Effector memory CD8-positive, alpha-beta T cell (primary cell): ENCODE data around the gene SBSN.

Source experiments
- ATAC-seq: fragments of 150-1000 bp; cut with Tn5 transposase; replicated peaks from 2 replicates; pipeline ENCODE4 v1.10.0; 2021; ENCODE audit warnings: mild to moderate bottlenecking, moderate library complexity
- DNase-seq, 3 experiments: peaks; one replicate each; pipeline ENCODE4 v3.0.0; 2021
- H3K27ac Mint-ChIP-seq, 2 donors: one replicate each; pipeline ENCODE4 v1.8.0; 2022; ENCODE audit warnings: mild to moderate bottlenecking in 2 of 2, mixed read lengths in 2 of 2, moderate library complexity in 2 of 2
- H3K27me3 Mint-ChIP-seq, 2 donors: one replicate each; pipeline ENCODE4 v1.8.0; 2022; ENCODE audit warnings: mixed read lengths in 2 of 2
- H3K36me3 Mint-ChIP-seq: one replicate; pipeline ENCODE4 v1.8.0; 2022; ENCODE audit warnings: mild to moderate bottlenecking, moderate library complexity, mixed read lengths; ENCODE audit not compliant: insufficient read depth
- H3K4me1 Mint-ChIP-seq, 2 donors: one replicate each; pipeline ENCODE4 v1.8.0; 2022; ENCODE audit warnings: low read depth in 2 of 2, mixed read lengths in 2 of 2
- H3K4me3 Mint-ChIP-seq, 2 donors: one replicate each; pipeline ENCODE4 v1.8.0; 2022; ENCODE audit warnings: mild to moderate bottlenecking in 2 of 2, mixed read lengths in 2 of 2, moderate library complexity in 2 of 2
- H3K9me3 Mint-ChIP-seq, 2 donors: one replicate each; pipeline ENCODE4 v1.8.0; 2022; ENCODE audit warnings: mixed read lengths in 2 of 2

SBSN gene

GRCh38 chr19:35516310-35516709 is 11.8 kb downstream of the SBSN start:
- no peaks in the 10 kb centered on the region for H3K9me3 Mint-ChIP-seq
- DNase-seq: no peak
- H3K27me3 Mint-ChIP-seq: peaks cover 36 to 68% of the 10 kb centered on the region in 2 donors
- no peaks in the 10 kb centered on the region for H3K36me3 Mint-ChIP-seq
- H3K27ac Mint-ChIP-seq: no peak overlapping the region
- no peak overlapping the region for H3K4me3 Mint-ChIP-seq
- peaks cover 0 to 2% of the 10 kb centered on the region in 2 donors for H3K4me1 Mint-ChIP-seq
- ATAC-seq: no peak

GRCh38 chr19:35514282-35514809 is 13.8 kb downstream of the SBSN start:
- Mint-ChIP-seq H3K9me3 (no peaks in the 10 kb centered on the region), H3K27me3 (peaks cover 31 to 74% of the 10 kb centered on the region in 2 donors), H3K36me3 (peaks cover 3% of the 10 kb centered on the region), H3K27ac (no peak overlapping the region), H3K4me1 (peaks cover 13 to 14% of the 10 kb centered on the region in 2 donors), H3K4me3 (no peak overlapping the region)
- ATAC-seq: no peak
- DNase-seq: no peak

GRCh38 chr19:35513628-35514281 is 14.4 kb downstream of the SBSN start, which contains the start of gene DMKN:
Gene DMKN (minus strand): TSS chr19:35513649. CDS start chr19:35513475, 174 bp downstream.
- no peak for ATAC-seq
- no peak within 1 kb of the TSS for H3K4me3 Mint-ChIP-seq
- peaks cover 3% of the 10 kb centered on the region for H3K36me3 Mint-ChIP-seq
- no peak within 1 kb of the TSS for H3K27ac Mint-ChIP-seq
- no peaks in the 10 kb centered on the region for H3K9me3 Mint-ChIP-seq
- H3K27me3 Mint-ChIP-seq: peaks cover 29 to 68% of the 10 kb centered on the region in 2 donors
- no peak for DNase-seq
- peaks cover 14 to 20% of the 10 kb centered on the region in 2 donors for H3K4me1 Mint-ChIP-seq

GRCh38 chr19:35512831-35513627 is 15.1 kb downstream of the SBSN start:
- no peak overlapping the region for H3K27ac Mint-ChIP-seq
- H3K27me3 Mint-ChIP-seq: peaks cover 23 to 61% of the 10 kb centered on the region in 2 donors
- H3K36me3 Mint-ChIP-seq: peaks cover 3% of the 10 kb centered on the region
- DNase-seq (no peak), ATAC-seq (no peak)
- H3K4me1 Mint-ChIP-seq: peaks cover 14 to 23% of the 10 kb centered on the region in 2 donors
- no peaks in the 10 kb centered on the region for H3K9me3 Mint-ChIP-seq
- H3K4me3 Mint-ChIP-seq: no peak overlapping the region

- Mint-ChIP-seq H3K9me3 (no peaks in the 10 kb centered on the region), H3K36me3 (peaks cover 3% of the 10 kb centered on the region), H3K4me1 (peaks cover 14 to 23% of the 10 kb centered on the region in 2 donors), H3K27me3 (peaks cover 21 to 64% of the 10 kb centered on the region in 2 donors), H3K4me3 (no peak overlapping the region), H3K27ac (peak overlapping the region in 1 of 2 donors; percentile 69)
- DNase-seq (no peak), ATAC-seq (no peak)
Measured at GRCh38 chr19:35511337-35511736, 16.8 kb downstream of the SBSN start.

GRCh38 chr19:35510626-35510964 is 17.5 kb downstream of the SBSN start:
- ATAC-seq (no peak), DNase-seq (no peak)
- H3K27me3 Mint-ChIP-seq: peaks cover 28 to 71% of the 10 kb centered on the region in 2 donors
- H3K4me3 Mint-ChIP-seq: peak overlapping the region; percentile 77 to 85
- peaks cover 14 to 23% of the 10 kb centered on the region in 2 donors for H3K4me1 Mint-ChIP-seq
- no peaks in the 10 kb centered on the region for H3K9me3 Mint-ChIP-seq
- peak overlapping the region; percentile 75 to 79 for H3K27ac Mint-ChIP-seq
- H3K36me3 Mint-ChIP-seq: peaks cover 3% of the 10 kb centered on the region

GRCh38 chr19:35509861-35510625 is 18.1 kb downstream of the SBSN start:
- Mint-ChIP-seq H3K36me3 (peaks cover 3% of the 10 kb centered on the region), H3K27me3 (peaks cover 34 to 77% of the 10 kb centered on the region in 2 donors), H3K4me1 (peaks cover 14 to 23% of the 10 kb centered on the region in 2 donors), H3K27ac (peak overlapping the region; percentile 75 to 79), H3K4me3 (peak overlapping the region; percentile 77 to 85), H3K9me3 (no peaks in the 10 kb centered on the region)
- DNase-seq (peak; percentile 69 to 71 (median 69)), ATAC-seq (peak; percentile 68)

- Mint-ChIP-seq H3K4me3 (peak overlapping the region; percentile 77 to 85), H3K4me1 (peaks cover 14 to 23% of the 10 kb centered on the region in 2 donors), H3K9me3 (no peaks in the 10 kb centered on the region), H3K36me3 (peaks cover 3% of the 10 kb centered on the region), H3K27me3 (peaks cover 35 to 76% of the 10 kb centered on the region in 2 donors), H3K27ac (peak overlapping the region in 1 of 2 donors; percentile 75)
- peak; percentile 89 for ATAC-seq
- DNase-seq: peak; percentile 36 to 50 (median 47)
Measured at GRCh38 chr19:35509018-35509652, 19.0 kb downstream of the SBSN start.

- H3K27me3 Mint-ChIP-seq: peaks cover 30 to 76% of the 10 kb centered on the region in 2 donors
- no peaks in the 10 kb centered on the region for H3K9me3 Mint-ChIP-seq
Measured at GRCh38 chr19:35508129-35508528, 20.0 kb downstream of the SBSN start.

GRCh38 chr19:35507561-35507960 is 20.6 kb downstream of the SBSN start:
- Mint-ChIP-seq H3K36me3 (peaks cover 3% of the 10 kb centered on the region), H3K4me3 (no peak overlapping the region), H3K27ac (no peak overlapping the region), H3K9me3 (no peaks in the 10 kb centered on the region), H3K27me3 (peaks cover 28 to 76% of the 10 kb centered on the region in 2 donors), H3K4me1 (peaks cover 14 to 23% of the 10 kb centered on the region in 2 donors)
- ATAC-seq (no peak), DNase-seq (no peak)

More at GRCh38 chr19:35508129-35508528, 20.0 kb downstream of the SBSN start:
- H3K4me1 Mint-ChIP-seq: peaks cover 14 to 23% of the 10 kb centered on the region in 2 donors
- no peak for ATAC-seq
- DNase-seq: no peak
- no peak overlapping the region for H3K4me3 Mint-ChIP-seq
- H3K36me3 Mint-ChIP-seq: peaks cover 3% of the 10 kb centered on the region
- no peak overlapping the region for H3K27ac Mint-ChIP-seq

- no peaks in the 10 kb centered on the region for H3K9me3 Mint-ChIP-seq
- no peak overlapping the region for H3K4me3 Mint-ChIP-seq
- peaks cover 35 to 76% of the 10 kb centered on the region in 2 donors for H3K27me3 Mint-ChIP-seq
- DNase-seq (no peak), ATAC-seq (no peak)
- peaks cover 18 to 29% of the 10 kb centered on the region in 2 donors for H3K4me1 Mint-ChIP-seq
- H3K36me3 Mint-ChIP-seq: peaks cover 3% of the 10 kb centered on the region
- no peak overlapping the region for H3K27ac Mint-ChIP-seq
Measured at GRCh38 chr19:35506011-35506410, 22.1 kb downstream of the SBSN start.

- no peaks in the 10 kb centered on the region for H3K36me3 Mint-ChIP-seq
- peaks cover 35 to 70% of the 10 kb centered on the region in 2 donors for H3K27me3 Mint-ChIP-seq
- H3K9me3 Mint-ChIP-seq: no peaks in the 10 kb centered on the region
- ATAC-seq (no peak), DNase-seq (no peak)
- H3K4me1 Mint-ChIP-seq: peaks cover 4 to 6% of the 10 kb centered on the region in 2 donors
- H3K4me3 Mint-ChIP-seq: no peak overlapping the region
- no peak overlapping the region for H3K27ac Mint-ChIP-seq
Measured at GRCh38 chr19:35502751-35503150, 25.4 kb downstream of the SBSN start.
